ENCODE data around the gene KIAA0825.
A peak's percentile ranks its signal among the peaks of the same experiment; 100 is the strongest.
"Not testable (repeated sequence)": the region's sequence is repeated elsewhere in the genome, so short reads cannot be mapped to it uniquely, and the experiment has no call there.

Gene KIAA0825

DNA sequence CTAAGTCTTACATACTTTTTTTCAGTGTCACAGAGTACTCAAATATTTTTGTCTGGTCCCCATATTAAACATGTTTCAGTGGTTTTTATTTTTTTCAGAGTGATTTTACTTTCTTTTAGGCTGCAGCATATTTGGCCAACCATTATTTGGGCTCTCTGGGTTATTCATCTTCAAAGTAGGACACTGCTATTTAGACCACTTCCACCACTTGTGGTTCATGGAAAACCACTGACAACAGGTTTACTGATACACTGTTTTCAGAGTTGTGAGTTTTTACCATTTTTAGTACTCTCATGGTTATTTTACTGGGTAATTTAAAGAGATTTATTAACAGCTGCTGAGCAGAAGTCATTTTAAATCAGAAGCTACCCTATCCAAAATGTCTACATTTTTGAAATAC lies 437.6 kb downstream of the KIAA0825 start:
- no peak for DNase-seq (ENCODE audit: low read depth, low spot score)

DNA sequence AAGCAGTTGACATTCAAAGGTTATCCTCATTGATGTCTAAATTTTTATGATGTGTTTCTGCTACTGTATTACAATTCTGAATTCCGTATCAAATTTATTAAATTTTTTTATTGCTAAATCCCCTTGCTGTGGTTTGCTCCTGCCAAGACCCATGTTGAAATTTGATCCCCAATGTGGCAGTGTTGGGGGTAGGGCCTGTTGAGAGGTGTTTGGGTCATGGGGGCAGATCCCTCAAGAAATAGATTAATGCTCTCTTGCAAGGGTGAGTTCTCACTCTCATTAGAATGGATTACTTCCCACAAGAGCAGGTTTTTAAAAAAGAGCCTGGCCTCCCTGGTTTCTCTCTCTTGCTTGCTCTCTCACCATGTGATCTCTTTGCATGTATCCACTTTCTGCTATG lies 442.5 kb downstream of the KIAA0825 start:
- DNase-seq (ENCODE audit: low read depth, low spot score) = no peak

- DNase-seq (ENCODE audit: low read depth, low spot score) = no peak
Observed at GRCh38 chr5:94174748-94175411, 443.5 kb downstream of the KIAA0825 start.

DNA sequence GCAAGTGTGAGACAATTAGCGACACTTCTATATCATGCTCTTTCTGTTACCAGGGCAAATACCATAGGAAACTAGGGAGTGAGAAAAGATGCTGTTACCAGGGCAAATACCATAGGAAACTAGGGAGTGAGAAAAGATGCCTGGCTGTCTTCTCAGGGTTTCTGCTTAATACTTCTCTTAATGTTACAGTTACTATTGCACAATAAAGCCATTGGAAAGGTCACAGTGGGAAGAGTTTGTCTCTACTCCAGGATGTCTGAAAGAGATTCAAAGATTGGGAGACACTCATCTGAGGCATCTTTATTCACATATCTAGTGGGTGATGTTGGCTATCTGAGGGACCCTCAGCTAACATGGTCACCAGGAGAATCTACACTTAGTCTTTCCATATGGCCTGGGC lies 445.3 kb downstream of the KIAA0825 start:
- DNase-seq (ENCODE audit: low read depth, low spot score) = no peak

DNA sequence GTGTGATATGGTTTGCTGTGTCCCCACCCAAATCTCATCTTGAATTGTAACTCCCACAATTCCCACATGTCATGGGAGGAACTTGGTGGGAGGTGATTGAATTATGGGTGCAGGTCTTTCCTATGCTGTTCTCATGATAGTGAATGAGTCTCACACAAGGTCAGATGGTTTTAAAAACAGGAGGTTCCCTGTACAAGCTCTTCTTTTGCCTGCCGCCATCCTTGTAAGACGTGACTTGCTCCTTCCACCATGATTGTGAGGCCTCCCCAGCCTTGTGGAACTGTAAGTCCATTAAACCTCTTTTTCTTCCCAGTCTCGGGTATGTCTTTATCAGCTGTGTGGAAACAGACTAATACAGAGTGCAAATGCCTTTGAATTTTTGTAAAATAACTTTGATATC lies 447.3 kb downstream of the KIAA0825 start:
- not testable (repeated sequence) for DNase-seq (ENCODE audit: low read depth, low spot score)

DNA sequence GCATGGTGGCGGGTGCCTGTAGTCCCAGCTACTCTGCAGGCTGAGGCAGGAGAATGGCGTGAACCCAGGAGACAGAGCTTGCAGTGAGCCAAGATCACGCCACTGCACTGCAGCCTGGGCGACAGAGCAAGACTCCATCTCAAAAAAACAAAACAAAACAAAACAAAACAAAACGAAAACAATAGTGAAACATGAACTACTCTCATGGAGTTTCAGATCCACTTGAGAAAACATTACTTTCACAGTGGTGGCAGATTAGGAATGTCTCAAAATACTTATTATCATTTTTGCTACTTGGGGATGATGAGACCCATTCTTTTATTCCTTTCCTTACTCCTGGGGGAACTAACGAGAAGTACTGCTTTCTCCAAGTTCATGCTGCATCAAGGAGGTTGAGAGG lies 448.2 kb downstream of the KIAA0825 start:
- DNase-seq (ENCODE audit: low read depth, low spot score) = not testable (repeated sequence)

DNA sequence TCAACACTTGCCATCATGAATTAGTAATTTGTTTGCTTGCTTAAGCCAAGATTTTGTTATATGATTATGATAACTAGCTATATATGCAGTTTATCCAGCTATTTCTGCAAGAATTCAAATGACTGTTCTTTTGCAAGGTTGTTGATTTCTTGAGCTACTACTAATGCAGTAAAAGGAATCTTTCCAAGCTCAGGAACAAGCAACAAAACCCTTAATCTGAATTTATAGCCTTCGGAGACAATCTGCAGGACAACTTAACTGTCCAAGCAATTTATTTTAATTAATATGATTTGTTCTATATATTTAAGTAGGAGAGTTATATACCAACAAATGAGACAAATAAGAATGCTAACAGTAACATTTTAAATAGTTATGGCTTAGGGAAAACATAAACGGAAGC lies 450.3 kb downstream of the KIAA0825 start:
- DNase-seq (ENCODE audit: low read depth, low spot score) = no peak

DNA sequence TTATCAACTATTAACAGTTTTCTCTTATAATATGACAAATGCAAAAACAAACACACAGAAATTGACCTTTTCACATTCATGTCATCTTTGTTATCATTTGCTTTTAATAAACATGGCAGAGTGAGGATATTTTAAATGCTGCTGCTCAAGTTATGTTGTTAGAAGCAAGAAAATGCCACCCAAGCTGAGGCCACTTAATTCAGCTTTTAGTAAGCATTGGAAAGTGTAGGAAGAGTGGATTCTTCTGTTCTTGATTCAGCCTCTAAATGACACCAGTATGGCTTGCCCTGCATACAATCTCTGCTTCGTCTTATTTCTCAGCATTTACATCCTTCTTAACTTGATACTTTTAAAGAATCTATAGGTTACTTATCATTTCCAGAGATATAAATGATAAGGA lies 456.6 kb downstream of the KIAA0825 start:
- no peak for DNase-seq (ENCODE audit: low read depth, low spot score)

DNA sequence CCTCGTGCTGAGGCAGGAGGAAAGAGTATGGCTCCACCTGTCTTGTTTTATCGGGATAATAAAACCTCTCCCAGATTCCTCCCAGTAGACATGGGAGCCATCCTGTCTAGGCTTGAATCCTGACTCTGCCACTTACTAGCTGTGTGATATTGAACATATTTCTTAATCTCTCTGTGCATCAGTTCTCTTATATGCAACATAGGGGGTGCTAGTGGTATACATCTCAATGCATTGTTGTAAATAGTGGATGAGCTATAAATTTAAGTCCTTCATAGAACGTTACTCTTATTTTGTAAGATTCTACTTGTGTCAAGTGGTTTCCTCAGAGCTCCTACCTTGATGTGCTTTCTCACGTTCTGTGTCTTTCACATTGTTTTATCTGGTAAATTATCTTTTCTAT lies 459.3 kb downstream of the KIAA0825 start:
- DNase-seq (ENCODE audit: low read depth, low spot score) = no peak

GRCh38 chr5:94157704-94158539 lies 460.5 kb downstream of the KIAA0825 start:
- DNase-seq (ENCODE audit: low read depth, low spot score) = no peak

DNA sequence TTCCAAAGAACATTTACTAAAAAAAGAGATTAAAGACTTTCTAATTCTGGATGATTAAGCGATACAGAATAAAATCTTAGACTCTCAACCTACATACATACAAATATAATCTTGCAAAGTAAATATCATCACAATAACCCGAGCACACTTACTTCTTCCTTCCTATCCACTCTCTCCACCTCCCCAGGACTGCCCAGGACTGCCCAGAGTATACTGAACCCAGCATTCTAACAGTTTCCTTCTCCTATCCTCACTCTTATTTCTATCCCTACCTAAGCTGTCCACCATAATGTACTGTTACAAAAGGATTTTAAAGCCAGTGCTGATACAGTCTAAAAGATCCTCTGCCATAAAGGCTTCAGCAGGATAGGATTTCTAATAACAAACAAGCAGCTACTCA lies 463.7 kb downstream of the KIAA0825 start:
- no peak for DNase-seq (ENCODE audit: low read depth, low spot score)

DNA sequence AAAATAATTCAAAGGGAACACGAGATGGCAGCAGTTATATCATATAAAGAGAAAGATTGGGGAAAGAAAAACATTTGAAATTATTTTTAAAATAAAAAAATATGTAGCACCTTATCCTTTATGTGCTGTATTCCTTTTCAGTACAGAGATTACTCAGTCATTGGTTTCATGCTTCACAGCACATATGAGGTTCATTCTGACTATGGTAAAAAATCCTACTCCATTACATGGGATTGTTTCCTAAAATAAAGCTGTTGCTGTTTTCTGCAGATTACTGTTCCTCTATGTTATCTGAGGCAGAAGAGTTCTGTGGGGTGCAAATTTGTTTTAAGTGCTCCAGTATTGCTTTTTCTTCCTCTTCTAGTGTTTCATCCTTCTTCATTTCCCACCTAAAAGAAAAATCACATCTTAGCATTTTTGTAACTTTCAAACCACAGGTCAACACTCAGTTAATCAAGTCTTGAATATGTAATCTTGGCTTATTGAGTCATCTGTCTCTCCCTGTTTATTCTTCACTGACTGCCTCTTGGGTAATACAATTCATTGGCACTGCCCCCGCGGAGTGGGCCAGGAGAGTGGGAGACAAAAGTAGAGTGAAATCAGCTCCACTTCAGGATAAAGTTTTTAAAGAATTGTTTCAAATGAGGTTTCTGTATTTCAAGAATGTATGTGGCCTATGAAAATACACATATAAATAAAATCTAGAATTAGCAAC lies 464.5 kb downstream of the KIAA0825 start:
- no peak for DNase-seq (ENCODE audit: low read depth, low spot score)

DNA sequence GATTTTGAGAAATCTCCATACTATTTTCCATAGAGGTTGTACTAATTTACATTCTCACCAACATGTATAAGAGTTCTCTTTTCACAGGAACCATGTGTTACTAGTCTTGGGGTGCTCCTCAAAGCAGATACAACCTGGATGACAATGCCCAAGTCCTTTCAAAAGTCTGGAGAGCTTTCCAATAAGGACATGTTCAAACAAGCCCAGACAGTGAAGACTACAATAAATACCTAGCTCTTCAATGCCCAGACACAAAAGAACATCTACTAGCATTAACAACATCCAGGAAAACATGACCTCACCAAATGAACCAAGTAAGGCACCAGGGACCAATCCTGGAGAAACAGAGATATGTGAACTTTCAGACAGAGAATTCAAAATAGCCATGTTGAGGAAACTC lies 474.8 kb downstream of the KIAA0825 start:
- not testable (repeated sequence) for DNase-seq (ENCODE audit: low read depth, low spot score)

DNA sequence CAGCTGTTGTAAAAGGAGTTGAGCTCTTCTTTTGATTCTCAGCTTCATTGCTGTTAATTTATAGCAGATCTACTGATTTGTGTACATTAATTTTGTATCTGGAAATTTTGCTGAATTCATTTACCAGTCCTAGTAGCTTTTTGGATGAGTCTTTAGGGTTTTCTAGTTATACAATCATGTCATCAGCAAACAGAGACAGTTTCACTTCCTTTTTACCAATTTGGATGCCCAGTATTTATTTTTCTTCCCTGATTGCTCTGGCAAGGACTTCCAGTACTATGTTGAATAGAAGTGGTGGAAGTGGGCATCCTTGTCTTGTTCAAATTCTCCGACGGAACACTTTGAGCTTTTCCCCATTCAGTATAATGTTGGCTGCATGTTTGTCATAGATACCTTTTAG lies 478.1 kb downstream of the KIAA0825 start:
- no peak for DNase-seq (ENCODE audit: low read depth, low spot score)

- DNase-seq (ENCODE audit: low read depth, low spot score) = no peak
Observed at GRCh38 chr5:94130077-94130476, 488.3 kb downstream of the KIAA0825 start.

- DNase-seq (ENCODE audit: low read depth, low spot score) = no peak
Observed at GRCh38 chr5:94125107-94125506, 493.3 kb downstream of the KIAA0825 start.

DNA sequence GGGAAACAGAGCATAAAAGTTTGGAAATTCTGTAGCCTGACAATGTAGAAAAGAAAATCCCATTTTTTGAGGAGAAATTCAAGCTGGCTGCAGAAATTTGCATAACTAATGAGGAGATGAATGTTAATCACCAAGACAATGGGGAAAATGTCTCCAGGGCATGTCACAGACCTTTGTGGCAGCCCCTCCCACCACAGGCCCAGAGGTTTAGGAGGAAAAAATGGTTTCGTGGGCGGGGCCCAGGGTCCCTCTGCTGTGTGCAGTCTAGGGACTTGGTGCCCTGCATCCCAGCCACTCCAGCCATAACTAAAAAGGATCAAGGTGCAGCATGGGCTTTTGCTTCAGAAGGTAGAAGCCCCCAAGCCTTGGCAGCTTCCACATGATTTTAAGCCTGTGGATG lies 502.1 kb downstream of the KIAA0825 start:
- DNase-seq (ENCODE audit: low read depth, low spot score) = not testable (repeated sequence)

DNA sequence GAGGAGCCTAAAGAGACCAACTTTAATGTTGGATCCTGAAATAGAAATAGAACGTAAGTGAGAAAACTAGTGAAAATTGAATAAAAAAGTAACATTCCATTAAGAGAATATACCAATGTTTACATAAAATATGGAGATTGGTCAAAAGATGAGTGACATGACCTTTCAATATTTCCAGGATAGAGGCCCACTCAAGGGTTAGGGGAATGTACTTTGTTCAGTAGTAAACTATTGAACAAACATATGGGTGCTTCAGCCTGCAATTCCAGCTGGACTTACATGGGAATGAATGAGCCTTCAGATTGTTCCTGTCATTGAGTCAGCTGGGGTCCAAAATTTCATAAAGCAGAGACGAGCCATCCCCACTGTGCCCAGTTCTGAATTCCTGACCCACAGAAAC lies 505.3 kb downstream of the KIAA0825 start:
- DNase-seq (ENCODE audit: low read depth, low spot score) = no peak

DNA sequence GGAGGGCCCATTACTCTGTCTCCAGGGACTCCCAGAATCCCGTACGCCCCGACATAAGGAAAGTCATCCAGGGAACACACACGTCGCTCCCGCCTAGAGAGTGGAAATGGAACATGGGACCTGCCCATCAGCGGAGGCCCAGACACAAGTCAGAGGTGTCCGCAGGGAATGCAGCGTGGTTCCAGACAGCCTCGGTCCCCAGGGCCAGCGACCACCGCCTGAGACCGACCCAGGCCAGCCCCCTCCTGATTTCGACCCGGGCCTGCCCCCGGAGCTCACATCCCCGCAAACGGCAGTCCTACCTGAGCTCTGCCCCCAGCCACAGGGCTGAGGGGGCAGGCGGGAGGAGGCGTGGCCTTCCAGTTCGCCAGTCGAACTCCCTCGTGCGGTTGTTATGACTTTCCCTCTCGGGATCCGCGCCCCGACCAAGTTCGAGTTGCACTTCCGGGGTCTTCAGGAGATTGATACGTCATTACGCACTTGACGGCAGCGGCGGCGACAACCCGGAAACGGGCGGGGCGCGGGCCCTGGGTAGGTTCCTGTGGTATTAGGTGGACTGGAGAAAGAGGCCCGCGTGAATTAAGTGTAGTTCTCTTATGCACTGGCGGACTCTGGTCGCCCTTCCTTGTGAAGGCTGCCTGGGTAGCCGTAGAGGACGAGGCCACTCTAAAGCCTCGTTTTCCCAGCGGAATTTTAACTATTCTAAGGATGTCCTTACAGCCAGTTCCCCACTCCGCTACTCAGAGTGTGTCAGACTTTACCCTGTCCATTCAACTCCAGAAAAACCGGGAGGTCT lies 507.0 kb downstream of the KIAA0825 start:
- DNase-seq (ENCODE audit: low read depth, low spot score) = peak; percentile 78

DNA sequence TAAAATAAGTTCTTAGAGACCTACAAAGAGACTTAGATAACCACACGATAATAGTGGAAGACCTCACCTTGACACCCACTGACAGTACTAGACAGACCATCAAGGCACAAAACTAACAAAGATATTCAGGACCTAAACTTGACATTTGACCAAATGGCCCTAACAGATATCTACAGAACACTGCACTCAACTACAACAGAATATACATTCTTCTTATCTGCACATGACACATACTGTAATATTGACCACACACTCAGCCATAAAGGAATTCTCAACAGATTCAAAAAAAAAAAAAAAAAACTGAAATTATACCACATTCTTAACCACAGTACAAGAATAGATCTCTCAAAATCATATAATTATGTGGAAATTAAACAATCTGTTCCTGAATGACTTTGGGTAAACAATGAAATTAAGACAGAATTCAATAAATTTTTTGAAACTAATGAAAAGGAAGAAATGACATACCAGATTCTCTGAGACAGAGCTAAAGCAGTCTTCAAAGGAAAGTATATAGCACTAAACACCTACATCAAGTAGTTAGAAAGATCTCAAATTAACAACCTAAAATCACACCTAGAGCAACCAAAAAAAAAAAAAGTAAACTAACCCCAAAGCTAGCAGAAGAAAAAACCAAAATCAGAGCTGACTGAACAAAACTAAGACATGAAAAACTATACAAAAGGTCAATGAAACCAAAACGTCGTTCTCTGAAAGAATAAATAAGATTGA lies 514.7 kb downstream of the KIAA0825 start:
- no peak for DNase-seq (ENCODE audit: low read depth, low spot score)

All from brain pericyte (primary cell).